HepG2 (cell line): ENCODE data around the gene ISCU. TPM values are rescaled to one million over a fixed set of nuclear protein-coding genes. Genes with fewer than 3 reads are reported as not detected.

Experiments
- ARNT2 ChIP-seq: sonication (generic); formaldehyde crosslinking; IDR thresholded peaks from 2 replicates; pipeline ENCODE4 v1.8.0; 2022; ENCODE audit warnings: mild to moderate bottlenecking, low read depth, missing genetic modification reagents, moderate library complexity
- CBX1 ChIP-seq: IDR thresholded peaks from one replicate; pipeline ENCODE4 v1.6.1; 2016; ENCODE audit warnings: antibody characterized with exemption, low read depth
- DNMT1 ChIP-seq: sonication (generic); formaldehyde crosslinking; IDR thresholded peaks from 2 replicates; pipeline ENCODE4 v1.5.1; 2020; ENCODE audit warnings: mild to moderate bottlenecking, missing genetic modification reagents
- GLMP ChIP-seq: sonication (generic); formaldehyde crosslinking; IDR thresholded peaks from 2 replicates; pipeline ENCODE4 v1.9.0; 2021; ENCODE audit warnings: missing genetic modification reagents, mild to moderate bottlenecking, borderline replicate concordance
- GPBP1L1 ChIP-seq: sonication (generic); formaldehyde crosslinking; IDR thresholded peaks from 2 replicates; pipeline ENCODE4 v1.5.0; 2020; ENCODE audit warnings: mild to moderate bottlenecking, missing genetic modification reagents
- HIVEP1 ChIP-seq: sonication (generic); formaldehyde crosslinking; IDR thresholded peaks from 2 replicates; pipeline ENCODE4 v1.4.0; 2020; ENCODE audit warnings: mild to moderate bottlenecking, missing genetic modification reagents
- HOXA3 ChIP-seq: sonication (generic); formaldehyde crosslinking; IDR thresholded peaks from 2 replicates; pipeline ENCODE4 v1.5.0; 2020; ENCODE audit warnings: missing genetic modification reagents
- IRF9 ChIP-seq: sonication (generic); formaldehyde crosslinking; IDR thresholded peaks from 2 replicates; pipeline ENCODE4 v1.8.0; 2022; ENCODE audit warnings: missing genetic modification reagents, mild to moderate bottlenecking, borderline replicate concordance
- MAX ChIP-seq: IDR thresholded peaks from 2 replicates; pipeline ENCODE4 v1.6.1; 2012; ENCODE audit warnings: inconsistent platforms
- PHB2 ChIP-seq: fragments of 450-650 bp; IDR thresholded peaks from 2 replicates; pipeline ENCODE4 v1.6.1; 2018; ENCODE audit not compliant: partially characterized antibody
- RBM39 ChIP-seq: fragments of 200-400 bp; formaldehyde crosslinking; IDR thresholded peaks from one replicate; pipeline ENCODE4 v1.6.1; 2018; ENCODE audit warnings: antibody characterized with exemption, mild to moderate bottlenecking, low read depth, low read length; ENCODE audit not compliant: poor library complexity, severe bottlenecking
- SCMH1 ChIP-seq: sonication (generic); formaldehyde crosslinking; IDR thresholded peaks from 2 replicates; pipeline ENCODE4 v1.9.0; 2021; ENCODE audit warnings: missing genetic modification reagents, mild to moderate bottlenecking, borderline replicate concordance
- SP5 ChIP-seq: IDR thresholded peaks from 2 replicates; pipeline ENCODE4 v1.6.1; 2016; ENCODE audit warnings: low read depth, borderline replicate concordance
- ZBTB10 ChIP-seq: sonication (generic); formaldehyde crosslinking; IDR thresholded peaks from 2 replicates; pipeline ENCODE4 v1.4.0; 2020; ENCODE audit warnings: missing genetic modification reagents, borderline replicate concordance
- ZNF18 ChIP-seq: sonication (generic); formaldehyde crosslinking; IDR thresholded peaks from 2 replicates; pipeline ENCODE4 v1.8.0; 2022; ENCODE audit warnings: mild to moderate bottlenecking, missing genetic modification reagents; ENCODE audit not compliant: insufficient replicate concordance
- ZNF230 ChIP-seq: sonication (generic); formaldehyde crosslinking; IDR thresholded peaks from 2 replicates; pipeline ENCODE4 v1.4.0; 2020; ENCODE audit warnings: mild to moderate bottlenecking, missing genetic modification reagents
- ZSCAN12 ChIP-seq: sonication (generic); formaldehyde crosslinking; IDR thresholded peaks from 2 replicates; pipeline ENCODE4 v1.9.0; 2021; ENCODE audit warnings: mild to moderate bottlenecking, missing genetic modification reagents
- polyA plus RNA-seq, 8 experiments: library from polyadenylated mRNA; depleted of rRNA in 3 of 8; stranded (reverse) in 7 of 8; unstranded in 1 of 8; fragments of >200 nt; fragmentation: Illumina TruSeq in 4 of 8; extraction: Trizol in 4 of 8; gene quantifications; 2 replicates each; pipeline versions ENCODE4 v1.2.1 to v1.2.3, GENCODE V29; 2011 to 2016; ENCODE audit warnings: low read depth in 4 of 8, missing spikeins in 1 of 8, mixed read lengths in 1 of 8; ENCODE audit not compliant: insufficient read depth in 1 of 8
- total RNA-seq, 5 experiments: library from RNA; depleted of rRNA; stranded (reverse); fragments of >200 nt; fragmentation: Illumina TruSeq; extraction: Trizol; gene quantifications; 2 replicates each; pipeline ENCODE4 v1.2.3, GENCODE V29; 2016; ENCODE audit warnings: low read depth in 1 of 5

Gene ISCU
- total and polyA plus RNA-seq, 2 of the 13 experiments (the other 11 are each of a cell fraction or from before 2014, with no cell fraction given) = 94.4 to 107 TPM

- no peak for TF ChIP-seq ZNF18 (CRISPR knock-in tag)
- TF ChIP-seq DNMT1 (CRISPR knock-in tag) = no peak
- TF ChIP-seq ZBTB10 (CRISPR knock-in tag) = peak; percentile 33; the same call in 1 of the 2 replicates
- no peak for TF ChIP-seq PHB2
- no peak for TF ChIP-seq RBM39
- peak; percentile 79 for TF ChIP-seq HIVEP1 (CRISPR knock-in tag)
- peak; percentile 75; the same call in 1 of the 2 replicates for TF ChIP-seq HOXA3 (CRISPR knock-in tag)
- TF ChIP-seq CBX1 = no peak
- TF ChIP-seq SP5 (CRISPR knock-in tag) = 0 out of 2 replicates have a peak, but pooled peaks have one; percentile 12
- TF ChIP-seq ZSCAN12 (CRISPR knock-in tag) = no peak
- no peak for TF ChIP-seq ZNF230
- 0 out of 2 replicates have a peak, but pooled peaks have one; percentile 52 for TF ChIP-seq MAX
- TF ChIP-seq ARNT2 (CRISPR knock-in tag) = peak; percentile 63; the same call in 1 of the 2 replicates
- TF ChIP-seq GLMP (CRISPR knock-in tag) = no peak
- no peak for TF ChIP-seq IRF9 (CRISPR knock-in tag)
- no peak for TF ChIP-seq SCMH1 (CRISPR knock-in tag)
- TF ChIP-seq GPBP1L1 (CRISPR knock-in tag) = no peak
Measured at GRCh38 chr12:108514973-108515814, 47.2 kb upstream of the ISCU start, which contains the start of gene FICD (continued).
